ENCODE measurements around the gene MYBBP1A. TPM values are rescaled to one million over a fixed set of nuclear protein-coding genes. Genes with fewer than 3 reads are reported as not detected.
A peak's percentile ranks its signal among the peaks of the same experiment; 100 is the strongest.

The MYBBP1A gene
- total RNA-seq, 1 donor from 2014 or later: 30.8 TPM

- no peak for DNase-seq (ENCODE audit: low spot score)
These were observed 51.0 kb downstream of the MYBBP1A start for GRCh38 chr17:4504188-4504587.

- no peak for DNase-seq (ENCODE audit: low spot score)
These were observed 51.7 kb downstream of the MYBBP1A start for GRCh38 chr17:4503283-4504025.

- DNase-seq (ENCODE audit: low spot score): no peak
These were observed 52.6 kb downstream of the MYBBP1A start for GRCh38 chr17:4502466-4503154.

- DNase-seq (ENCODE audit: low spot score): no peak
These were observed 53.8 kb downstream of the MYBBP1A start for GRCh38 chr17:4501295-4501949.

GRCh38 chr17:4500191-4500571, 55.0 kb downstream of the MYBBP1A start:
- no peak for DNase-seq (ENCODE audit: low spot score)

GRCh38 chr17:4499431-4500190, 55.6 kb downstream of the MYBBP1A start:
- no peak for DNase-seq (ENCODE audit: low spot score)

- DNase-seq (ENCODE audit: low spot score): peak; percentile 76
These were observed 56.5 kb downstream of the MYBBP1A start, which contains the start of gene SPNS2 for GRCh38 chr17:4498461-4499397. SPNS2 (plus strand) TSS chr17:4498881; CDS start chr17:4499048, 167 bp downstream.

- DNase-seq (ENCODE audit: low spot score): peak; percentile 64
These were observed 57.9 kb downstream of the MYBBP1A start for GRCh38 chr17:4497101-4497824.

GRCh38 chr17:4492721-4493561, 62.2 kb downstream of the MYBBP1A start:
- peak; percentile 76 for DNase-seq (ENCODE audit: low spot score)

GRCh38 chr17:4490637-4491061, 64.5 kb downstream of the MYBBP1A start:
- no peak for DNase-seq (ENCODE audit: low spot score)

- no peak for DNase-seq (ENCODE audit: low spot score)
These were observed 65.0 kb downstream of the MYBBP1A start for GRCh38 chr17:4490109-4490591.

- no peak for DNase-seq (ENCODE audit: low spot score)
These were observed 66.1 kb downstream of the MYBBP1A start for GRCh38 chr17:4488989-4489595.

Other genes starting within 250 kb of the MYBBP1A start
- 70.1 TPM for gene UBE2G1, start 188.7 kb downstream of the MYBBP1A start, total RNA-seq
- 1.8 TPM for gene SPNS3, start 121.4 kb downstream of the MYBBP1A start, total RNA-seq
- 158 TPM for gene SPNS2, start 56.5 kb downstream of the MYBBP1A start, total RNA-seq
- gene GGT6, start 5.2 kb upstream of the MYBBP1A start, total RNA-seq: 21.3 TPM
- gene SMTNL2, start 29.1 kb upstream of the MYBBP1A start, total RNA-seq: 2.4 TPM
- 0.49 TPM for gene ALOX15, start 86.3 kb upstream of the MYBBP1A start, total RNA-seq
- 56.4 TPM for gene PELP1, start 148.8 kb upstream of the MYBBP1A start, total RNA-seq
- gene ARRB2, start 155.2 kb upstream of the MYBBP1A start, total RNA-seq: 94.6 TPM
- gene MED11, start 176.0 kb upstream of the MYBBP1A start, total RNA-seq: 25.6 TPM
- 5.3 TPM for gene ZMYND15, start 184.4 kb upstream of the MYBBP1A start, total RNA-seq
- 92.6 TPM for gene CXCL16, start 184.5 kb upstream of the MYBBP1A start, total RNA-seq
- 56.9 TPM for gene TM4SF5, start 216.5 kb upstream of the MYBBP1A start, total RNA-seq
- gene VMO1, start 231.0 kb upstream of the MYBBP1A start, total RNA-seq: 3.9 TPM
- 0.46 TPM for gene GLTPD2, start 233.6 kb upstream of the MYBBP1A start, total RNA-seq
- 104 TPM for gene PSMB6, start 240.8 kb upstream of the MYBBP1A start, total RNA-seq

All from mucosa of gallbladder (tissue), 1 donor.